Coronary artery (tissue), 2 donors: ENCODE data around the gene ZNF593OS.

Experiments
- DNase-seq: peaks from one replicate; pipeline ENCODE4 v3.0.0-alpha.2; 2017; ENCODE audit warnings: low spot score
- H3K27ac ChIP-seq, 2 donors: fragments of 200-600 bp; sonication (generic); one replicate each; pipeline ENCODE4 v1.5.1; 2016 to 2019
- H3K4me3 ChIP-seq: fragments of 200-600 bp; sonication (generic); 2 replicates; pipeline ENCODE4 v1.5.1; 2016; ENCODE audit warnings: mild to moderate bottlenecking, moderate library complexity
- TF ChIP-seq, protein P1 (sequence below): fragments of 200-600 bp; sonication (generic); IDR thresholded peaks from one replicate; pipeline ENCODE4 v1.5.1; 2019; ENCODE audit warnings: antibody characterized with exemption

The ZNF593OS gene

DNA sequence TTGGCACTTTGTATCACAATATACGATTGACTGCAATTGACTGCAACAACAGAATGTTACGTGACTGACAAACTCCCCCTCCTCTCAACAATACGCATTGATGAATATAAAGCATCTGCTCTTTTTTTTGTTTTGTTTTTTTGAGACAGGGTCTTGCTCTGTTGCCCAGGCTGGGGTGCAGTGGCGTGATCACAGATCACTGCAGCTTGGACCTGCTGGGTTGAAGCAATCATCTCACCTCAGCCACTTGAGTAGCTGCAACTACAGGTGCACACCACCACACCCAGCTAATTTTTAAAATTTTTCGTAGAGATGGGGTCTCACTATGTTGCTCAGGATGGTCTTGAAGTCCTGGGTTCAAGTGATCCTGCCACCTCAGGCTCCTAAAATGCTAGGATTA lies 41.1 kb upstream of the ZNF593OS start:
- DNase-seq, result no peak
- TF ChIP-seq, protein P1, sequence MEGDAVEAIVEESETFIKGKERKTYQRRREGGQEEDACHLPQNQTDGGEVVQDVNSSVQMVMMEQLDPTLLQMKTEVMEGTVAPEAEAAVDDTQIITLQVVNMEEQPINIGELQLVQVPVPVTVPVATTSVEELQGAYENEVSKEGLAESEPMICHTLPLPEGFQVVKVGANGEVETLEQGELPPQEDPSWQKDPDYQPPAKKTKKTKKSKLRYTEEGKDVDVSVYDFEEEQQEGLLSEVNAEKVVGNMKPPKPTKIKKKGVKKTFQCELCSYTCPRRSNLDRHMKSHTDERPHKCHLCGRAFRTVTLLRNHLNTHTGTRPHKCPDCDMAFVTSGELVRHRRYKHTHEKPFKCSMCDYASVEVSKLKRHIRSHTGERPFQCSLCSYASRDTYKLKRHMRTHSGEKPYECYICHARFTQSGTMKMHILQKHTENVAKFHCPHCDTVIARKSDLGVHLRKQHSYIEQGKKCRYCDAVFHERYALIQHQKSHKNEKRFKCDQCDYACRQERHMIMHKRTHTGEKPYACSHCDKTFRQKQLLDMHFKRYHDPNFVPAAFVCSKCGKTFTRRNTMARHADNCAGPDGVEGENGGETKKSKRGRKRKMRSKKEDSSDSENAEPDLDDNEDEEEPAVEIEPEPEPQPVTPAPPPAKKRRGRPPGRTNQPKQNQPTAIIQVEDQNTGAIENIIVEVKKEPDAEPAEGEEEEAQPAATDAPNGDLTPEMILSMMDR, result no peak
- no peak overlapping the region for H3K27ac ChIP-seq
- H3K4me3 ChIP-seq, result no peak overlapping the region

- TF ChIP-seq, protein P1, result no peak
Measured at GRCh38 chr1:26210147-26210870, 38.7 kb upstream of the ZNF593OS start.

GRCh38 chr1:26203642-26204318 lies 32.1 kb upstream of the ZNF593OS start:
- TF ChIP-seq, protein P1, result no peak
- Histone ChIP-seq H3K27ac (no peak overlapping the region), H3K4me3 (no peak overlapping the region)
- DNase-seq, result no peak

More at GRCh38 chr1:26210147-26210870, 38.7 kb upstream of the ZNF593OS start:
- H3K27ac ChIP-seq, result no peak overlapping the region
- H3K4me3 ChIP-seq, result no peak overlapping the region
- DNase-seq, result no peak

DNA sequence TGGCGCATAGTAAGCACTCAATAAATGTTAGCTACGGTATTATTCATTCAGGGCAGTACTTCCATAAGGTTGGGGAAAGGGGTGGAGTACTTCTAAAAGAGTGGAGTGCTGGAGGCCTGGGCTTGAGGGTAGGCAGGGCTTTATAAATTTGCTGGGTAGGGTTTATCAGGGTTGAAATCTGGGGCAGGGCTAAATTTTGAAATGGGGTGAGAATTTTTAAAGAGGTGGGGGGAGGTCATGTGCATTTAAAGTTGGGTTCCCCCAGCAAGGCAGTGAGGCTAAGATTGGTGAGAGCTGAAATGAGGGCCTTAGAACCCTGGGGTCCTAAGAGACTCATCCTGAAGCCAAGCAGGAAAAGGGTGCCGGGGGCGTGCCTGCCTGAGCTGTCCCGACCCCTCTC lies 28.8 kb upstream of the ZNF593OS start:
- DNase-seq, result no peak
- TF ChIP-seq, protein P1, result no peak
- H3K27ac ChIP-seq, result no peak overlapping the region
- no peak overlapping the region for H3K4me3 ChIP-seq

GRCh38 chr1:26197813-26198212 lies 26.2 kb upstream of the ZNF593OS start:
- Histone ChIP-seq H3K27ac (no peak overlapping the region), H3K4me3 (no peak overlapping the region)
- TF ChIP-seq, protein P1, result no peak
- DNase-seq, result no peak

DNA sequence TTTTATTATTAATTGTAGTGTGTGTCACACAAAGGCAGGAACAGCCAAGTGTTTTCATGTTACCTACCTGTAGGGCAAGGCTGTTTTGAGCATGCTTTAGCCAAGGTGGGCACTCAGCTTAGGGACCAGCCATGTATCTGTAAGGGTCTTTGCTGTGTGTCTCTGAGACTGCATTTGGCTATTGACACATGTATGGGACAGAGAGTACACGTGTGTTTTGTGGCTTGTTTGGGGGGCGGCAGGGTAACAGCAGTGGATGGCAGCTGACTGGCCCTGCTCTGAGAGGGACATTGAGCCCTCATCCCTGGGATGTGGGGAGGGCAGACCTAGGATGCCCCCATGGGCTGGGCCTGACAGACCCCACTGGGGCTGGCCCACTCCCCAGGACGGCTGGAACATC lies 25.7 kb upstream of the ZNF593OS start:
- no peak for DNase-seq
- H3K27ac ChIP-seq, result no peak overlapping the region
- TF ChIP-seq, protein P1, result no peak
- H3K4me3 ChIP-seq, result no peak overlapping the region

GRCh38 chr1:26195805-26196204 lies 24.2 kb upstream of the ZNF593OS start:
- TF ChIP-seq, protein P1, result no peak

More at GRCh38 chr1:26195805-26196204, 24.2 kb upstream of the ZNF593OS start:
- DNase-seq, result no peak
- Histone ChIP-seq H3K27ac (no peak overlapping the region), H3K4me3 (no peak overlapping the region)
